Neural cell (in vitro differentiated cells): ENCODE measurements around the gene MTHFD1L.
"Not testable (repeated sequence)": the region's sequence is repeated elsewhere in the genome, so short reads cannot be mapped to it uniquely, and the experiment has no call there.

Experiments used
- EP300 ChIP-seq: fragments of 450-650 bp; conservative IDR thresholded peaks from 2 replicates; pipeline ENCODE4 v1.6.1; 2014; ENCODE audit warnings: antibody characterized with exemption, mild to moderate bottlenecking, moderate library complexity; ENCODE audit not compliant: poor library complexity, severe bottlenecking
- EZH2 ChIP-seq: fragments of 200-600, 300-800 bp; shearing (Covaris generic), sonication (generic); IDR thresholded peaks from 2 replicates; pipeline ENCODE4 v1.6.1; 2014; ENCODE audit warnings: antibody characterized with exemption, low read length, borderline replicate concordance, mild to moderate bottlenecking; ENCODE audit not compliant: insufficient read depth, poor library complexity, severe bottlenecking
- POLR2AphosphoS5 ChIP-seq: IDR thresholded peaks from 2 replicates; pipeline ENCODE4 v1.6.1; 2012
- RAD21 ChIP-seq: fragments of 450-650 bp; conservative IDR thresholded peaks from 2 replicates; pipeline ENCODE4 v1.6.1; 2014; ENCODE audit warnings: antibody characterized with exemption, mild to moderate bottlenecking, moderate library complexity
- REST ChIP-seq: IDR thresholded peaks from 2 replicates; pipeline ENCODE4 v1.6.1; 2012; ENCODE audit warnings: borderline replicate concordance
- SMC3 ChIP-seq: fragments of 450-650 bp; conservative IDR thresholded peaks from 2 replicates; pipeline ENCODE4 v1.6.1; 2014; ENCODE audit warnings: antibody characterized with exemption, mild to moderate bottlenecking, moderate library complexity; ENCODE audit not compliant: poor library complexity
- TF ChIP-seq, protein P1 (sequence below): fragments of 450-650 bp; IDR thresholded peaks from 2 replicates; pipeline ENCODE4 v1.5.1; 2014; ENCODE audit warnings: antibody characterized with exemption, mild to moderate bottlenecking, moderate library complexity; ENCODE audit not compliant: poor library complexity, severe bottlenecking

DNA sequence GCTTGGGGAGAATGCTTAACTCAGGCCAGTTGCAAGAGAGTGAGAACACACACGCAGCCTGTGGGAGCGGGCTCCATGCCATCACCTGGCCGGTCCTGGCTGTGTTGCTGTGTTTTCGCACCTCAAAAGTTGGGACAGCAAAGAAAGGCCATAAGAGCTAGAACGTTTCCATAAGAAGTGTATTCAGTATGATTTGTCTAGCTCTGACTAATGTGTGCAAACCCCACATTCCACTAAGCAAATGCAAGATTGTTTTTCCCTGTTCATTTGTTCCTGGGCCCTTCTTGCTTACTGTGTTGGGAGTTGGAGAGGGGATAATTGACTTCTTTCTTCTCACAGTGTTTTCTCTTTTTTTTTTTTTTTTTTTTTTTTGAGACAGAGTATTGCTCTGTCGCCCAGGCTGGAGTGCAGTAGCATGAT, 177.4 kb downstream of the MTHFD1L start:
- TF ChIP-seq, protein P1, sequence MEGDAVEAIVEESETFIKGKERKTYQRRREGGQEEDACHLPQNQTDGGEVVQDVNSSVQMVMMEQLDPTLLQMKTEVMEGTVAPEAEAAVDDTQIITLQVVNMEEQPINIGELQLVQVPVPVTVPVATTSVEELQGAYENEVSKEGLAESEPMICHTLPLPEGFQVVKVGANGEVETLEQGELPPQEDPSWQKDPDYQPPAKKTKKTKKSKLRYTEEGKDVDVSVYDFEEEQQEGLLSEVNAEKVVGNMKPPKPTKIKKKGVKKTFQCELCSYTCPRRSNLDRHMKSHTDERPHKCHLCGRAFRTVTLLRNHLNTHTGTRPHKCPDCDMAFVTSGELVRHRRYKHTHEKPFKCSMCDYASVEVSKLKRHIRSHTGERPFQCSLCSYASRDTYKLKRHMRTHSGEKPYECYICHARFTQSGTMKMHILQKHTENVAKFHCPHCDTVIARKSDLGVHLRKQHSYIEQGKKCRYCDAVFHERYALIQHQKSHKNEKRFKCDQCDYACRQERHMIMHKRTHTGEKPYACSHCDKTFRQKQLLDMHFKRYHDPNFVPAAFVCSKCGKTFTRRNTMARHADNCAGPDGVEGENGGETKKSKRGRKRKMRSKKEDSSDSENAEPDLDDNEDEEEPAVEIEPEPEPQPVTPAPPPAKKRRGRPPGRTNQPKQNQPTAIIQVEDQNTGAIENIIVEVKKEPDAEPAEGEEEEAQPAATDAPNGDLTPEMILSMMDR: not testable (repeated sequence)
- TF ChIP-seq RAD21, EZH2, POLR2AphosphoS5, SMC3, EP300, REST: not testable (repeated sequence)
